ENCODE measurements around the gene KNTC1. TPM values are rescaled to one million over a fixed set of nuclear protein-coding genes. Genes with fewer than 3 reads are reported as not detected.

The KNTC1 gene
- total RNA-seq, 1 experiment from 2014 or later = 111 TPM

DNA sequence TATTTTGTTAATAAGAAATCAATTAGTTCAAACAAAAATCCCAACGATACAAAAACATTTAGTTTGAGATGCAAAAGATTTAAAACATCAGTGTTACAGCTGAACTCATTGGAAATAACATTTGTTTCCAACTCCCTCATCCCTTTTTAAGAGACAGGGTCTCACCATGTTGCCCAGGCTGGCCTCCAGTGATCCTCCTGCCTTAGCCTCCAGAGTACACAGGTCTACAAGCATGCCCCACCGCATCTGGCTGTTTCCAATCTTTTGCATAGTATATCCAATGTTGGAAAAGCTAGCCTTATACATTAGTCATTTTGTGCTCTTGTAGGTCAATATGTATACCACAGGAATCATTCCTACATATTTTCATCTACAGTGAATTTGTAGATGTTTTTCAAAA lies 11.8 kb upstream of the KNTC1 start:
- Histone ChIP-seq H3K9me3 (ENCODE audit: low read depth, low read length, poor library complexity, severe bottlenecking) (no peaks in the 10 kb centered on the region), H3K4me1 (ENCODE audit: insufficient read depth, low read length, poor library complexity, severe bottlenecking) (no peaks in the 10 kb centered on the region), H3K27me3 (replicated peaks; ENCODE audit: insufficient read depth, low read depth, low read length, poor library complexity) (no peaks in the 10 kb centered on the region), H3K4me3 (ENCODE audit: low read depth, low read length, poor library complexity, severe bottlenecking) (no peak overlapping the region), H3K36me3 (ENCODE audit: insufficient read depth, low read length, poor library complexity, severe bottlenecking) (peaks cover 99% of the 10 kb centered on the region), H3K27ac (ENCODE audit: low read depth, low read length, poor library complexity, severe bottlenecking) (no peak overlapping the region)
- no TSS peak for BruUV-seq (replicated peaks)
- TF ChIP-seq, protein P1, sequence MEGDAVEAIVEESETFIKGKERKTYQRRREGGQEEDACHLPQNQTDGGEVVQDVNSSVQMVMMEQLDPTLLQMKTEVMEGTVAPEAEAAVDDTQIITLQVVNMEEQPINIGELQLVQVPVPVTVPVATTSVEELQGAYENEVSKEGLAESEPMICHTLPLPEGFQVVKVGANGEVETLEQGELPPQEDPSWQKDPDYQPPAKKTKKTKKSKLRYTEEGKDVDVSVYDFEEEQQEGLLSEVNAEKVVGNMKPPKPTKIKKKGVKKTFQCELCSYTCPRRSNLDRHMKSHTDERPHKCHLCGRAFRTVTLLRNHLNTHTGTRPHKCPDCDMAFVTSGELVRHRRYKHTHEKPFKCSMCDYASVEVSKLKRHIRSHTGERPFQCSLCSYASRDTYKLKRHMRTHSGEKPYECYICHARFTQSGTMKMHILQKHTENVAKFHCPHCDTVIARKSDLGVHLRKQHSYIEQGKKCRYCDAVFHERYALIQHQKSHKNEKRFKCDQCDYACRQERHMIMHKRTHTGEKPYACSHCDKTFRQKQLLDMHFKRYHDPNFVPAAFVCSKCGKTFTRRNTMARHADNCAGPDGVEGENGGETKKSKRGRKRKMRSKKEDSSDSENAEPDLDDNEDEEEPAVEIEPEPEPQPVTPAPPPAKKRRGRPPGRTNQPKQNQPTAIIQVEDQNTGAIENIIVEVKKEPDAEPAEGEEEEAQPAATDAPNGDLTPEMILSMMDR (conservative IDR thresholded peaks at IDR 0.05; ENCODE audit: low read depth, low read length) = no peak
- TF ChIP-seq EZH2 (IDR thresholded peaks at IDR 0.05; ENCODE audit: borderline replicate concordance, low read depth, low read length, poor library complexity, severe bottlenecking) = no peak
- CTCF ChIA-PET = no interaction called here
- POLR2A ChIA-PET (ENCODE audit: low non-redundant PET) = no interaction called here
- DNase-seq (ENCODE audit: low spot score) = no peak
- intact Hi-C loops (cut with micrococcal nuclease; ENCODE audit: unreplicated experiment) = no loop called here

DNA sequence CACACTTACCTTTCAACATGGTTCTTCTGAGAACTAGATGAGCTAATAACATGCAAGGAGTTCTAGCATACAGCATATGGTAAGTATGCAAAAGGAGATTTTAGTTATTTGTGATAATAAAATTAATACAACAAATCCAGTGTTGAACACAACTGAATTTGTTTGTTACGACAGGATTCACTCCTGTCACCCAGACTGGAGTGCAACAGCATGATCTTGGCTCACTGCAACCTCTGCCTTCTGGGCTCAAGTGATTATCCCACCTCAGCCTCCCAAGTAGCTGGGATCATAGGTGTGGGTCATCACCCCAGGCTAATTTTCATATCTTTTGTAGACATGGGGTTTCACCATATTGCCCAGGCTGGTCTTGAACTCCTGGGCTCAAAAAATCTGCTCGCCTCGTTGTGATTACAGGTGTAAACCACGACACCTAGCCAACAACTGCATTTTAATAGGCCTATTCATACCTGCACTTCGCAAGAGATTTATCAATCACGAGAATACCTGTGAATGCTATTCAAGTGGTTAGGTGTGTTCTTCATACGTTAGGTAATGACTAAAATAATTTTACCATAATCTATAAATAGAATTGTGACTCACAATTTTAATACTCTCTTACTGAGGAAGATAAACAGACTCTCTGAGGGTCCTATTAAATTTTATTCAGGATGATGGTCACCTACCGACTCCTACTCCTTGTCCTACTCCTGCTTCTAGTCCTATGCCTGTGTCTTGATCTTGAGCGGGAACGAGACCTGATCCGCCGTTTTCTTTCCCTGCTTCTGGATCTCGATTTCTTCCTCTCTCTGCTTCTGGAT lies 10.3 kb upstream of the KNTC1 start:
- POLR2A ChIA-PET (ENCODE audit: low non-redundant PET) = interaction anchor here (0.6 kb wide), 1 partner anchor 1309 kb away, joined by 4 read pairs; no protein-coding TSS in a partner anchor
- H3K27me3 ChIP-seq (replicated peaks; ENCODE audit: insufficient read depth, low read depth, low read length, poor library complexity) = no peaks in the 10 kb centered on the region
- BruUV-seq (replicated peaks) = no TSS peak
- H3K9me3 ChIP-seq (ENCODE audit: low read depth, low read length, poor library complexity, severe bottlenecking) = no peaks in the 10 kb centered on the region
- no peaks in the 10 kb centered on the region for H3K4me1 ChIP-seq (ENCODE audit: insufficient read depth, low read length, poor library complexity, severe bottlenecking)
- DNase-seq (ENCODE audit: low spot score) = no peak
- H3K27ac ChIP-seq (ENCODE audit: low read depth, low read length, poor library complexity, severe bottlenecking) = no peak overlapping the region
- H3K36me3 ChIP-seq (ENCODE audit: insufficient read depth, low read length, poor library complexity, severe bottlenecking) = peaks cover 99% of the 10 kb centered on the region
- H3K4me3 ChIP-seq (ENCODE audit: low read depth, low read length, poor library complexity, severe bottlenecking) = no peak overlapping the region
- TF ChIP-seq, protein P1 (conservative IDR thresholded peaks at IDR 0.05; ENCODE audit: low read depth, low read length) = no peak
- no peak for TF ChIP-seq EZH2 (IDR thresholded peaks at IDR 0.05; ENCODE audit: borderline replicate concordance, low read depth, low read length, poor library complexity, severe bottlenecking)
- CTCF ChIA-PET = no interaction called here
- intact Hi-C loops (cut with micrococcal nuclease; ENCODE audit: unreplicated experiment) = no loop called here

GRCh38 chr12:122517877-122518276 lies 9.2 kb upstream of the KNTC1 start:
- ChIA-PET CTCF (no interaction called here), POLR2A (ENCODE audit: low non-redundant PET) (interaction anchor here (0.6 kb wide), 1 partner anchor 1308 kb away, joined by 4 read pairs; no protein-coding TSS in a partner anchor)
- Histone ChIP-seq H3K4me3 (ENCODE audit: low read depth, low read length, poor library complexity, severe bottlenecking) (no peak overlapping the region), H3K4me1 (ENCODE audit: insufficient read depth, low read length, poor library complexity, severe bottlenecking) (peaks cover 6% of the 10 kb centered on the region), H3K9me3 (ENCODE audit: low read depth, low read length, poor library complexity, severe bottlenecking) (no peaks in the 10 kb centered on the region), H3K27ac (ENCODE audit: low read depth, low read length, poor library complexity, severe bottlenecking) (no peak overlapping the region), H3K27me3 (replicated peaks; ENCODE audit: insufficient read depth, low read depth, low read length, poor library complexity) (no peaks in the 10 kb centered on the region), H3K36me3 (ENCODE audit: insufficient read depth, low read length, poor library complexity, severe bottlenecking) (peaks cover 98% of the 10 kb centered on the region)
- peak; percentile 54 for DNase-seq (ENCODE audit: low spot score)
- intact Hi-C loops (cut with micrococcal nuclease; ENCODE audit: unreplicated experiment) = loop anchor here (2.0 kb wide), 1 partner anchor 15 kb away; no protein-coding TSS in a partner anchor
- BruUV-seq (replicated peaks) = no TSS peak
- no peak for TF ChIP-seq EZH2 (IDR thresholded peaks at IDR 0.05; ENCODE audit: borderline replicate concordance, low read depth, low read length, poor library complexity, severe bottlenecking)
- TF ChIP-seq, protein P1 (conservative IDR thresholded peaks at IDR 0.05; ENCODE audit: low read depth, low read length) = no peak
